ENCODE measurements around the gene GABBR2. TPM values are rescaled to one million over a fixed set of nuclear protein-coding genes. Genes with fewer than 3 reads are reported as not detected.

The GABBR2 gene
- total RNA-seq, 1 experiment from 2014 or later, result not detected

DNA sequence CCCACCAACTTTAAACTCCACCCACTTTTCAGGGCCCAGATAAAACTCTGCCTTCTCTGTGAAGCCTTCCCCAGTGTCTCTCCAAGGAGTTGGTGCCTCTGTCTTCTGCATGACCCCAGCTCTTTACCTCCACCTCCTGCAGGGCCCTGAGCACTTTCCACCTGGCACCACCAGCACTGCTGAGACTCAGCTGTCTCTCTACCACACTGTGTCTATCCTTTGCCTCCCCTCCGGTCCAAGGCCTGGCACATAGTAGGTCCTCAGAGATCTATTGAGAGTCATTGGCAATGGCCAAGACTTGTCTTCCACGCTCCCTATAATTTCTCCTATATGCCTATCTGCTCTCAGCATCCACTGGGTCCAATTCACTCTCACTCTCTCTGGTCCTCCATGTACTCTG, 12.9 kb upstream of the GABBR2 start:
- no peak for DNase-seq (ENCODE audit: low read depth)

DNA sequence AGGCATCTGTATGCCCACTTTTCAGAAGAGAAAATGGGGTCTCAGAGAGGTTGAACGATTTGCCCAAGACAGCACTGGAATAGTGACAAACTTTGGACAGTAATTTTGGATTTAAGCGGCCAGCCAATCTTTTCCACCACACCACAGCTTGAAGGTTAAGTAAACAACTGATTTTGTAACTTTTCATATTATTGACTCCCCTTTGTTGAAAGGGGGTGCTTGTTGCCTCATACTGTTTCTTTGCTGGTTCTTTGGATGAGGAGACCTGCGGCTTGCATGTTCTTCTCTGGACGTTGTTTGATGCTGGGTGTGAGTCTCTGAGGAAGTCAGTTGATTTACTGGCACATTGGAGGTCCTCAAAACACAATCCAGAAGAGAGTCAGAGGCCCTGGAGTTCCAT, 11.7 kb upstream of the GABBR2 start:
- DNase-seq (ENCODE audit: low read depth), result no peak

DNA sequence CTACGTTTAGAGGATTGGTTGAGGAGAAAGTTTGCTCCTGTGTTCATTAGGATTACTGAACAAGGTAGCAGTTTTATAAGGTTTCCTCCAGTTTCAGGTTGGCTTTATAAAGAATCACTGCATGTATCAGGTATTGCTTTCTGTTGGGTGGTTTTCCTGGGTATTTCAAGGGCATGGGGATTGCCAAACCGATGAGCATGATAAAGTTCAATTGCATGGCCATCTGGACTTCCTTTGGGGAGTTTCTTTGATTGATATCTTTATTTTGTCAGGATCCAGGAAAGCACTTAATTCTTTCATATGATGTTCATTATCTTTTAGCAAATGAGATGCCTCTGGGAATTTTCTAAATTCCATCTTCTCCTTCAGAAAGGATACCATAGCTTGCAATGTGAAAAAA, 10.3 kb upstream of the GABBR2 start:
- no peak for DNase-seq (ENCODE audit: low read depth)

- no peak for DNase-seq (ENCODE audit: low read depth)
Observed at GRCh38 chr9:98714833-98715232, 6.1 kb upstream of the GABBR2 start.

DNA sequence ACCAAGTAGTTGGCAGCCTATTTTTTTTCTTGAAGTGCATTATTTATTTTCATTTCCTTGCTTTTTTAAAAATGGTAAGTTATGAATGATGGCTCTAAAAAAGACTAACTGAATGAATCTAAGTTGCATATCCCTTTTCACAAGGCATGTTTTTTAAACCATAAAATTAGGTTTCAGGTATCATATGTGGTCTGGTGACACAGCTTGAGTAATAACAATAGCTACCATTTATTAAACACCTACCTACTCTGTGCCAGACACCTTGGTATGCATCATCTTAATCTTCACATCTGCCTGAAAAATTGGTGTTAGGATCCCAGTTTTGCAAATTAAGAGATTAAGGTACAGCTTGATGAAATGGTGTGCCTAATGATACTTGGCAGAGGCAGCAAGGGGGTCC, 4.3 kb upstream of the GABBR2 start:
- no peak for DNase-seq (ENCODE audit: low read depth)

GRCh38 chr9:98709968-98710965, 1.5 kb upstream of the GABBR2 start:
- peak; percentile 41 for DNase-seq (ENCODE audit: low read depth)

DNA sequence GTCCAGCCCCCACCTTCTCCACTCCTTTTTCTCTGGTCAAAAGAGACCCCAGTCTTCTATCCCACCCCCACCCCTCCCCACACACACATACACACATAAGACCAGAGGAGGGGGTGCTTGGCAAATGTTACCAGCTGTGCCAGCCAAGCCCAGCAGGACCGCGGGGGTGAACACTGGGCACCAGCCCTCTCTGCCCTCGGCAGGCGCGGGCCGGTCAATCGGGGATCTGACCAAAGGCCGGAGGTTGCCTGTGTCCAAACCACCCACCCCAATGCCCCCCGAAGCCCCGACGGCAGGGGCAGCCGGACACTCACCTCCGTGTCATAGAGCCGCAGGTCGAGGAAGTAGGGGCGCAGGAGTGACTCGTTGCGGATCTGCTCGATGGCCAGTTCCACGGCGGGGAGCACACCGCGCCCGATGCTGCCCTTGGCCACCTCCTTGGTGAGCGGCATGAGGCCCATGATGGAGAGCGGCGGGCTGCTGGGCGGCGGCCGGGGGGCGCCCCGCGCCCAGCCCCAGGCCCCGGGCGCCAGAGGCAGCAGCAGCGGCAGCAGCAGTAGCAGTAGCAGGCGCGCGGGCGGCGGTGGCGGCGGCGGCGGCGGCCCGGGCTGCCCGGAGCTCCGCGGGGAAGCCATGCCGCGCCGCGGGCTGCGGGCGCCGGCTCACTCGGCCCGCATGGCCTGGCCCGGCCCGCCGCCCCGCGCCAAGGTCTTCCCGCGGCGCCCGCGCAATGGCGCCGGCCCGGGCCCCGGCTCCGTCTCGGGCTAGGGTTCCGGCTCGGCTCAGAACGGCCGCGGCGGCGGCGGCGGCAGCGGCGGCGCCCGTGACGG, 417 bp downstream of the GABBR2 start:
- no peak for DNase-seq (ENCODE audit: low read depth)

GRCh38 chr9:98707166-98708102, 1.3 kb downstream of the GABBR2 start:
- peak; percentile 30 for DNase-seq (ENCODE audit: low read depth)

DNA sequence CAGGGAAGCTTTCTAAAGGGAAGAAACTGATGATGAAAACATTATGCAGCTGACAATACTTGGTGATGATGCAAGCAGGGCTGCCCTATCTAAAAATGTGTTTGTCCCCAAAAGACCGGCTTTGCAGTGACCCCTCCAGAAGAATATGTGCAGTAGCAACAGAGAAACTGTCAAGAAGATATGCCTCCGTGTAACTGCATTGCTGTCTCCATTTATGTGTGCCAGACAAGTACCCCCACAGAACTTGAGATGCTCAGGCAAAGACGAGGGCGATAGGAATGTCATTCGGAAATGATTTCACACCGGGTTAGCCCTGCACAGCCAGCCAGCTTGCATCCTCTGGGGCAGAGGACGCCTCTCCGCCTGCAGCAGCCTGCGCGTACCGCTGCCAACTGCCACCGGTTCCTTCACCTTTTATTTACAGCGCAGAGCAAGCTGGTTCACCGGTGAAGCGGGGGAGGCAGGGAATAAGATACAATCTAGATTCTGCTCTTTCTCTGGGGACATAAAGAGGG, 2.0 kb downstream of the GABBR2 start:
- no peak for DNase-seq (ENCODE audit: low read depth)

DNA sequence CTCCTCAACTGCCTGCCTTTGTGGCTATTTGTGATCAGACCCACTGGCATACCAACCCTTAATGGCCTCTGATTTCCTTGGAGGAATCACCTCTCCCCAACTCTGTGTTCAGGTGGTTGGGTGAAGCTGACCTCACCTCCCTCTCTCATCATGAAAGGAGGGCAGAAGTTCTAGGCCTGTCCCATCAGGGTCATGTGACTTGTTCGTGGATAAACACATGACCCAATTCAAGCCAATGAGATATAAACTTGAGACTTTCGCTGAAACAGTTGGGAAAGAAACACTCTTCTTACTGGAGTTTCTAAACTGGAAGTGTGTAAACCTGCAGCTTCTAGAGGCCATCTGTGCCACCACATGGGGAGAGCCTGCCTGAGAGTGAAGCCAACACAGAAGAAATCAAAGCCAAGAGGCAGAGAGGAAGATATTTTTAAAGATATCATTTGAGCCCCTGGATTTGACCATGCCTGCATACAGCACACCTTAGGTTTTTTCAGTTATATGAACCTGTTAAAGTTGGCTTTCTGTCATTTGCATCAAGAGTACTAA, 5.8 kb downstream of the GABBR2 start:
- DNase-seq (ENCODE audit: low read depth), result no peak

GRCh38 chr9:98702340-98702739, 6.4 kb downstream of the GABBR2 start:
- DNase-seq (ENCODE audit: low read depth), result no peak

GRCh38 chr9:98701576-98701975, 7.2 kb downstream of the GABBR2 start:
- DNase-seq (ENCODE audit: low read depth), result no peak

DNA sequence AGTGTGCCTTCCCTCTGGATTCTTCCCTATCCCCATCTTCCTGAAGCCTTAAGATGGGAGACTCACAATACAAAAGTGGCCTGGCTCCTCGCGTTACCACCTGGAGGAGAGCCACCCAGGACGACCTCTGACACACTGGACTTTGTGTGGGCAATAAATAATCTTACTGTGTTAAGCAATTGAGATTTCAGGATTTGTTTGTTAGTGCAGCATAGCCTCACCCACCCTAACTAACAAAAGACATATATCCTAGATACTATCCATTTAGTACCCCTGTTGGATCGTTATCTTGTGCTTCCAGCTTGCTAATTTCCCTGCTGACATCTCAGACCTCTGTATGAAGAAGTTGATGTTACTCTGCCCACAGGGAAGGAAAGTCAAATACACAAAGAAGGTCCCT, 7.9 kb downstream of the GABBR2 start:
- DNase-seq (ENCODE audit: low read depth), result no peak

DNA sequence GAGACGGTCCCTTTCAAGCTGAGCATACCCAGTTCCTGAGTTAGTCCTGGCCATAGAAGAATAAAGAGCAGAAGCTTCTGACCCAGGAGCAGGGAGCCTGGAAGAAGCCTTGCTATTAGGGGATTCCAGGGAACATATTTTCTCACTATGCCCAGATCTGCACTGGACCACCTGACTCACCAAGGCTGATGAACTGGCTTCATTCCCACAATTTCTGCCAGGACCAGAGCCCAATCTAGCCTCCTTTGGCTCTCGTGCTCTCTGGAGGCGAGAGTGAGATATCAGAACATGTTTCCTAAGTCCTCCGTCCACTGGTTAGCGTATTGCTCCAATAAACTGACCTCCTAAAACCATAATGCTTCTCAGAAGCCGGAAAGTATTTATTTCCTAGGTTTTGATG, 9.9 kb downstream of the GABBR2 start:
- no peak for DNase-seq (ENCODE audit: low read depth)

DNA sequence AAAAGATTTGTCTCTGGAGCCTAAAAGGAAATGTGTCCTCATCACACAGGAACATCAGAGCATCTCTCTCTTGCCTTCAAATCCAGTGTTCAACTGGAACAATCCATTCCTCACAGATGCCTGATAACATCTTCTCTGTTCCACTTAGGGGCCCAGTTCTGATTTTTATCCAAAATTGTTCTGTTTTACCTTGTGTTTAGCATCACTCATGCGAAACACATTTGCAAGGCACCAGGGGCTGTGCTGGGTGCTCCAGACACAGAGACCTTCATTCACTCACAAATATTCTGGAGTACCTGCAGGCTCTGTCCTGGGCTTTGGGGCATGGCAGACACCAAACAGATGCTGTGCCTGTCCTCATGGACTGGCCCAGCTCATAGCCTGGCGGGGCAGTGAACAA, 13.8 kb downstream of the GABBR2 start:
- no peak for DNase-seq (ENCODE audit: low read depth)

GRCh38 chr9:98692392-98692791, 16.3 kb downstream of the GABBR2 start:
- no peak for DNase-seq (ENCODE audit: low read depth)

DNA sequence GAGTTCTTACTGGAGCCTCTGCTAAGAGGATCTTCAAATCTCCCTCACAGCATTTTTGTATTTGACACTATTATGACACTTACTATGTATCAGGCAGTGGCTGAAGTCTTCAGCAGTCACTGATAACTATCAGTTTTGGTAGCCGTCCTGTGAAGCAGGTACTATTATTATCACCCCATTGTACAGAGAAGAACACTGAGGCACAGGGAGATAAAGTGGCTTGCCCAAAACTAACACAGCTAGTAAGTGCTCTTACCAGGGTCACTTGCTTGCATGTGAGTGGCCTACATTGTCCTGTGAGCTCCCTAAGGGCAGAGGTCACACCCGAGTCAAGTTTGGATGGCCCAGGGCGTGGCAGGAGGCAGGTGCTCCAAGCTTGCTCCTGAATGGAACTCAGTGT, 16.8 kb downstream of the GABBR2 start:
- no peak for DNase-seq (ENCODE audit: low read depth)

GRCh38 chr9:98690686-98691085, 18.0 kb downstream of the GABBR2 start:
- no peak for DNase-seq (ENCODE audit: low read depth)

DNA sequence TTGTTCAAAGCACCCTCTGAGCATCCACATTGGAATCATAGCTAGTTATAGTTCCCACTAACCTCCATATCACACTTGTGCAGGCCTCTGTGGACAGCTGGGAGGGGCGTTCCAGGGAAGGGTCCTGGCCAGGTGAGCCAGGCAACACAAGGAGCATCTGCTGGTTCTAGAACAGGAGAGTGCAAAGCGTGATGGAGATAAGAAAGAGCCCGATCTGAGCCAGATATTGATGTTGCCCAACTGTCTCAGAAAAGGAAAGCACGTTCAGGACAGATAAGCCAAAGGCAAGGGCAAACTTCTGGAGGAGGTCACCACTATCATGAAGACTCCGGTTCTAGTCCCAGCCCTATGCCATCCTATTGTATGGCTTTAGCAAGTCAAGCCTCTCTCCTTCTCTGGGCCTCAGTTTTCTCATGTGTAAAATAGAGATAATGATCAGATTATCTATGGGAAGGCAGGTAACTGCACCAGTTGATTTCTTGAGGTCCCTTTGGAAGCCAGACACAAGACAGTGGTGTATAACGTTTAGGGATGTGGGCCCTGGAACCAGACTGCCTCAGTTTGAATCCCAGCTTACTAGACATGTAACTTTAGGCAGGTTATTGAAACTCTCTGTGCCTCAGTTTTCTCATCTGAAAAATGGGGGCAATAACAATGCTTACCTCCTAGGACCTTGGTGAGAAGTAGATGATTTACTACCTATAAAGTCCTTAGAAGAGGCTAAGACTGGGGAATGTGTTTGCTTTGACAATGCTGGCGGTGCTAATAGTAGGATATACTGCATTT, 19.8 kb downstream of the GABBR2 start:
- DNase-seq (ENCODE audit: low read depth), result no peak

- no peak for DNase-seq (ENCODE audit: low read depth)
Observed at GRCh38 chr9:98687911-98688310, 20.8 kb downstream of the GABBR2 start.
